Lung (tissue), 12 donors: Measurements from ENCODE around the gene RNH1. TPM values are rescaled to one million over a fixed set of nuclear protein-coding genes. Genes with fewer than 3 reads are reported as not detected.

Experiments used
- ATAC-seq: fragments of 200-7000 bp; cut with Tn5 transposase; one replicate; pipeline ENCODE4 v1.9.1; 2020; ENCODE audit warnings: moderate number of reproducible peaks; ENCODE audit not compliant: insufficient read depth, low FRiP score
- DNase-seq, 3 donors: peaks; one replicate each; pipeline ENCODE4 v3.0.0-alpha.2; 2013 to 2017
- H3K27ac ChIP-seq, 2 donors: one replicate each; pipeline ENCODE4 v1.5.1; 2013; ENCODE audit warnings: mild to moderate bottlenecking in 2 of 2, moderate library complexity in 2 of 2, control low read depth in 1 of 2, inconsistent platforms in 1 of 2, low read depth in 1 of 2, low read length in 1 of 2
- H3K27me3 ChIP-seq, 3 donors: one replicate each; pipeline ENCODE4 v1.5.1; 2013; ENCODE audit warnings: low read length in 2 of 3; ENCODE audit not compliant: control insufficient read depth in 3 of 3, insufficient read depth in 3 of 3
- H3K36me3 ChIP-seq, 4 donors: one replicate each; pipeline ENCODE4 v1.5.1; 2013; ENCODE audit warnings: low read length in 4 of 4, mild to moderate bottlenecking in 1 of 4, moderate library complexity in 1 of 4; ENCODE audit not compliant: control insufficient read depth in 4 of 4, insufficient read depth in 4 of 4
- H3K4me1 ChIP-seq, 5 donors: one replicate each; pipeline ENCODE4 v1.5.1; 2013; ENCODE audit warnings: low read length in 5 of 5, mild to moderate bottlenecking in 2 of 5, moderate library complexity in 1 of 5; ENCODE audit not compliant: control insufficient read depth in 5 of 5, insufficient read depth in 5 of 5
- H3K4me3 ChIP-seq: one replicate; pipeline ENCODE4 v1.5.1; 2013; ENCODE audit warnings: mild to moderate bottlenecking, control low read depth, moderate library complexity
- H3K9ac ChIP-seq, 2 donors: one replicate each; pipeline ENCODE4 v1.5.1; 2013; ENCODE audit warnings: low read length in 2 of 2, control low read depth in 1 of 2; ENCODE audit not compliant: insufficient read depth in 1 of 2
- H3K9me3 ChIP-seq, 4 donors: one replicate each; pipeline ENCODE4 v1.5.1; 2013; ENCODE audit warnings: low read length in 3 of 4, mild to moderate bottlenecking in 1 of 4, moderate library complexity in 1 of 4; ENCODE audit not compliant: control insufficient read depth in 4 of 4, insufficient read depth in 3 of 4
- WGBS, 2 donors: extraction: QIAGEN DNeasy Blood & Tissue Kit; methylation state at CpG; one replicate each; pipeline ENCODE4 v1.1.7; 2013; 5-methylcytosine and 5-hydroxymethylcytosine counted together
- polyA plus RNA-seq, 2 donors: library from polyadenylated mRNA; stranded (reverse); fragments of 200-250 nt; gene quantifications; one replicate each; pipeline ENCODE4 v1.2.1, GENCODE V29; 2013
- total RNA-seq, 2 donors: library from RNA; depleted of rRNA in 1 of 2; stranded (reverse); fragments of >200 nt in 1 of 2; gene quantifications; one replicate each; pipeline ENCODE4 v1.2.1, GENCODE V29; 2014 to 2021
- TF ChIP-seq, protein P1 (sequence below): IDR thresholded peaks from 2 replicates; pipeline ENCODE4 v1.5.1; 2012; ENCODE audit warnings: mild to moderate bottlenecking; ENCODE audit errors: control extremely low read depth, extremely low read depth
- donor health status: control.
- donor health status: control.
- donor health status: Bipolar disorder and iron deficiency.
- donor health status: healthy.
- donor health status: DM: yes; HTN: yes; CAD: no.

RNH1 gene
- total and polyA plus RNA-seq, 4 donors = 152 to 315 (median 233) TPM

DNA sequence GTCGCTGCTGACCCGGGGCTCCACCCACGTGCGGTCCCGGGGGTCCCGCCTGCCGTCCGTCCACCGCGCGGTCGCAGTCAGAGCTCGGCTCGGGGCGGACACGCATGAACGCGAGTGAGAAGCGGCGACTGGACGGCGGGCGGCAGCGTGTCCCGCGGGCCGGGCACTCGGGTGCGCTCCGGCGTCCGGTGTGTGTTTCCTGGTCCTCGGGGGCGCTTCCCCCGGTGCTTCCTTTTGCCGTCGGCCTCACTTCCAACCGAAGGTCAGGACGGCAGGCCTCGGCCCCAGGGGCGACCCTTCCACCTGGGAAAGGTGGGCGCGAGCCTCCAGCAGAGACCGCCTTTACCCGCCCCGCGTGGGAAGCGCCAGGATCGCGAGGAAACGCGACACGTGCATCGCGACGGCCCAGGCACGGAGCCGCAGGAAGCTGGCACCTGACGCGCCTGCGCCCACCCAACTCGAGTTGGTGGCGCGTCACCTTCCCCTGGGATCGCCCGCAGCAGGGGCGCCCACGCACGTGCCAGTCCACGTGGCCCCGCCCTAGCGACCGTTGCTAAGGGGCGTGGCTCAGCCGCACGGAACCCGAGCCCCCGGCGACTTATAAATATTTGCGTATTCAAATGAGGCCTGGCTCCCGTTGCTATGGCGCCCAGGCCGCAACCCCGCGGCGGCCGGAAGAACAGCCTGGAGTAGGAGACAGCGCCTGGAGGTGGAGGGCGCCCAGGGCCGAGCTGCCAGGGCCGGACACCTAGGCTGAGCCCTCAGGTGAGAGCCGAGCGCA, 30.0 kb upstream of the RNH1 start, which contains the start of gene LRRC56:
Gene LRRC56, plus strand, starts transcription at position 687 of the 781 bp plus-strand sequence. CDS start 3,158 bp downstream, outside the sequence.
- Histone ChIP-seq H3K27me3 (peaks cover 0 to 11% (median 10%) of the 10 kb centered on the region in 3 donors), H3K36me3 (peaks cover 0 to 16% (median 3%) of the 10 kb centered on the region in 4 donors), H3K27ac (peak within 1 kb of the TSS in 1 of 2 donors; percentile 82), H3K9ac (no peak within 1 kb of the TSS), H3K4me1 (peaks cover 0 to 23% (median 6%) of the 10 kb centered on the region in 5 donors), H3K4me3 (peak within 1 kb of the TSS; percentile 30), H3K9me3 (peaks cover 0 to 2% (median 0%) of the 10 kb centered on the region in 4 donors)
- peak; percentile 58 for ATAC-seq
- TF ChIP-seq, protein P1, sequence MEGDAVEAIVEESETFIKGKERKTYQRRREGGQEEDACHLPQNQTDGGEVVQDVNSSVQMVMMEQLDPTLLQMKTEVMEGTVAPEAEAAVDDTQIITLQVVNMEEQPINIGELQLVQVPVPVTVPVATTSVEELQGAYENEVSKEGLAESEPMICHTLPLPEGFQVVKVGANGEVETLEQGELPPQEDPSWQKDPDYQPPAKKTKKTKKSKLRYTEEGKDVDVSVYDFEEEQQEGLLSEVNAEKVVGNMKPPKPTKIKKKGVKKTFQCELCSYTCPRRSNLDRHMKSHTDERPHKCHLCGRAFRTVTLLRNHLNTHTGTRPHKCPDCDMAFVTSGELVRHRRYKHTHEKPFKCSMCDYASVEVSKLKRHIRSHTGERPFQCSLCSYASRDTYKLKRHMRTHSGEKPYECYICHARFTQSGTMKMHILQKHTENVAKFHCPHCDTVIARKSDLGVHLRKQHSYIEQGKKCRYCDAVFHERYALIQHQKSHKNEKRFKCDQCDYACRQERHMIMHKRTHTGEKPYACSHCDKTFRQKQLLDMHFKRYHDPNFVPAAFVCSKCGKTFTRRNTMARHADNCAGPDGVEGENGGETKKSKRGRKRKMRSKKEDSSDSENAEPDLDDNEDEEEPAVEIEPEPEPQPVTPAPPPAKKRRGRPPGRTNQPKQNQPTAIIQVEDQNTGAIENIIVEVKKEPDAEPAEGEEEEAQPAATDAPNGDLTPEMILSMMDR = no peak
- peak; percentile 80 to 87 (median 82) for DNase-seq
- WGBS, 2 donors = 1 to 2% methylated on average over 91 to 93 of the region's 93 CpGs

DNA sequence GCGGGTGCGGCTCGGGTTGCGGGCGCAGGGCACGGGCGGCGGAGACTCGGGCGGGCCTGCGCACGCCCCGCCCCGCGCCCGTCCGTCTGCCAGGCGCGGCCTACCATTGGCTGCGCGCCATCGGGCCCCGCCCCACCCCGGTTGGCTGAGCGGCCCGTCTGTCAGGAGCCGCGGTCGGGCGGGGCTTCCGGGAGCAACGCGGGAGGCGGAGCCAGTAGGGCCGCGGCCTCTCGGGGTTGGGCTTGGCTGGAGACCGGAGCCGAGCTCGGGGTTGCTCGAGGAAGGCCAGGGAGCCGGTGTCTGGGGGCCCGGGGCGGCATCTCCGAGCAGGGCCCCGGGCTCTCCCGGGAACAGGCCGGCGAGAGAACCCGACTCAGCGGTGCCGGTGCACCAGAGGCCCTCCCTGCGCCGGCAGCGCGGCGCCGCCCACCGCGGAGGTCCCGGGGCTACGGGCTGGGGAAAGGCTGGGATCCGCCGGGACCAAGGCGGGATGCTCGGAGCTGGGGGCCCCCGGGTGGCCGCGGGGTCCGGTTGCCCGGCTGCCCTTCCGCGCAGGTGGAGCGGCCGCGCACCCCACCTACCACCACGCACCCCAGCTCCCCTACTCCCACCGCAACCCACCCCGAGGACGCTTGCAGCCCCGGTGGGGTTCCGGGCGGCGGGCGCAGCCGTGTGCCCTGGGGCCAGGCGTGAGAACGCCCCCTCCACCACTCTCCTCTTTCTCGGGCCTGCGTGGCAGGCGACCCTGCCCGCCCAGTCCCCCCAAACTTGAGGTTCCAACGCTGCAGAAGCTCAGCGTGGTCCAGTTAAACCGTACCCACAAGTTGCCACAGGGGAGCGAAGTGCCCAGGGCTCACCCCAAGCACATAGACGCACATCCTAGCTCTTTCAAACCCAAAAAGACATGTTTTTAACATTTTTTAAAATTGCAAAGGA, 28.7 kb upstream of the RNH1 start, which contains the start of gene HRAS:
Gene HRAS, minus strand, starts transcription at position 58 of the 936 bp plus-strand sequence.
- H3K27ac ChIP-seq = peak within 1 kb of the TSS; percentile 84 to 87
- ATAC-seq = peak; percentile 89
- peaks cover 0 to 2% (median 0%) of the 10 kb centered on the region in 4 donors for H3K9me3 ChIP-seq
- 1 to 2% methylated on average over 66 to 97 of the region's 97 CpGs for WGBS, 2 donors
- peaks cover 0 to 11% (median 10%) of the 10 kb centered on the region in 3 donors for H3K27me3 ChIP-seq
- peaks cover 0 to 23% (median 6%) of the 10 kb centered on the region in 5 donors for H3K4me1 ChIP-seq
- peaks cover 0 to 27% (median 3%) of the 10 kb centered on the region in 4 donors for H3K36me3 ChIP-seq
- peak within 1 kb of the TSS; percentile 73 for H3K4me3 ChIP-seq
- H3K9ac ChIP-seq = peak within 1 kb of the TSS in 1 of 2 donors; percentile 11
- peak; percentile 95 to 98 (median 97) for DNase-seq
- TF ChIP-seq, protein P1 = no peak

DNA sequence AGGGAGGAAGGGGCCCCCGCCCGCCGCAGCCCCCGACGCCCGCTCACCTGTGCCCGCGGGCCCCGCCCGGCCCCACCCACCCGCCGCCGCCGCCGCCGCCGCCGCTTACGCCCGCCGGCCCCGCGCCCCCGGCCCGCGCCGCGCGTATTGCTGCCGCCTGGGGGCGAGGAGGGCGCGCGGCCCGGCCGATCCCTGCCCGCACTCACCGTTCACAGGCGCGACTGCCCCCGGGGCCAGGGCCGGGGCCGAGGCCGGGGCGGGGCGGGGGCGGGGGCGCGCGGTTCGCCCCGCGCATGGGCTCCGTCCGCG, 28.1 kb upstream of the RNH1 start:
- H3K4me1 ChIP-seq = peaks cover 0 to 23% (median 6%) of the 10 kb centered on the region in 5 donors
- 0 to 1% methylated on average over 2 to 56 of the region's 56 CpGs for WGBS, 2 donors
- TF ChIP-seq, protein P1 = no peak
- no peak for ATAC-seq
- no peak for DNase-seq
- peaks cover 0 to 11% (median 10%) of the 10 kb centered on the region in 3 donors for H3K27me3 ChIP-seq
- H3K9ac ChIP-seq = no peak overlapping the region
- peaks cover 0 to 2% (median 0%) of the 10 kb centered on the region in 4 donors for H3K9me3 ChIP-seq
- H3K36me3 ChIP-seq = peaks cover 0 to 27% (median 3%) of the 10 kb centered on the region in 4 donors
- peak overlapping the region; percentile 73 for H3K4me3 ChIP-seq
- H3K27ac ChIP-seq = peak overlapping the region in 1 of 2 donors; percentile 30
